ENCODE data around the gene TSHZ2.

- no peak for TF ChIP-seq POLR2A (IDR thresholded peaks at IDR 0.05)
- TF ChIP-seq POLR2AphosphoS5 (IDR thresholded peaks at IDR 0.05) = no peak
Observed at GRCh38 chr20:53412577-53413185, 440.5 kb downstream of the TSHZ2 start.

Measured in breast epithelium (tissue), 3 donors.